ENCODE measurements around the gene SHISAL1.

SHISAL1 gene

GRCh38 chr22:44256556-44257485, 55.9 kb downstream of the SHISAL1 start:
- H3K79me2 ChIP-seq (ENCODE audit: insufficient read depth, low read length) = no peaks in the 10 kb centered on the region
- DNase-seq = no peak
- no peaks in the 10 kb centered on the region for H3K9me3 ChIP-seq (ENCODE audit: insufficient read depth, low read length, severe bottlenecking)
- no peak overlapping the region for H2AFZ ChIP-seq (ENCODE audit: low read depth, low read length)
- ATAC-seq (ENCODE audit: insufficient read depth, low read depth) = no peak
- H4K20me1 ChIP-seq (ENCODE audit: insufficient read depth, low read length) = no peaks in the 10 kb centered on the region; the same call in 1 of the 2 replicates
- H3K36me3 ChIP-seq (ENCODE audit: insufficient read depth, low read length) = no peaks in the 10 kb centered on the region
- TF ChIP-seq EZH2 (IDR thresholded peaks at IDR 0.05; ENCODE audit: borderline replicate concordance, low read depth, low read length, severe bottlenecking) = no peak
- TF ChIP-seq CTCF (IDR thresholded peaks at IDR 0.05; ENCODE audit: borderline replicate concordance, extremely low read depth, low read length, poor library complexity, severe bottlenecking) = no peak
- H3K27ac ChIP-seq (ENCODE audit: low read length) = no peak overlapping the region
- H3K9ac ChIP-seq (ENCODE audit: low read depth, low read length) = no peak overlapping the region
- no peaks in the 10 kb centered on the region for H3K27me3 ChIP-seq (ENCODE audit: insufficient read depth, low read length, poor library complexity)
- no peaks in the 10 kb centered on the region for H3K4me1 ChIP-seq (ENCODE audit: insufficient read depth, low read length)
- no peak overlapping the region for H3K4me3 ChIP-seq (ENCODE audit: low read depth in 1 of 2, low read length in 2 of 2)
- no peak overlapping the region for H3K4me2 ChIP-seq (ENCODE audit: insufficient read depth, low read length)

- no peaks in the 10 kb centered on the region for H3K27me3 ChIP-seq (ENCODE audit: insufficient read depth, low read length, poor library complexity)
- ATAC-seq (ENCODE audit: insufficient read depth, low read depth) (no peak), DNase-seq (no peak)
- H4K20me1 ChIP-seq (ENCODE audit: insufficient read depth, low read length) = no peaks in the 10 kb centered on the region; the same call in 1 of the 2 replicates
- TF ChIP-seq CTCF (IDR thresholded peaks at IDR 0.05; ENCODE audit: borderline replicate concordance, extremely low read depth, low read length, poor library complexity, severe bottlenecking) (no peak), EZH2 (IDR thresholded peaks at IDR 0.05; ENCODE audit: borderline replicate concordance, low read depth, low read length, severe bottlenecking) (no peak)
- no peaks in the 10 kb centered on the region for H3K36me3 ChIP-seq (ENCODE audit: insufficient read depth, low read length)
- H3K9ac ChIP-seq (ENCODE audit: low read depth, low read length) = no peak overlapping the region
- no peaks in the 10 kb centered on the region for H3K9me3 ChIP-seq (ENCODE audit: insufficient read depth, low read length, severe bottlenecking)
- no peak overlapping the region for H3K4me2 ChIP-seq (ENCODE audit: insufficient read depth, low read length)
- no peak overlapping the region for H3K4me3 ChIP-seq (ENCODE audit: low read depth in 1 of 2, low read length in 2 of 2)
- H3K4me1 ChIP-seq (ENCODE audit: insufficient read depth, low read length) = no peaks in the 10 kb centered on the region
- H3K79me2 ChIP-seq (ENCODE audit: insufficient read depth, low read length) = no peaks in the 10 kb centered on the region
- H2AFZ ChIP-seq (ENCODE audit: low read depth, low read length) = no peak overlapping the region
- H3K27ac ChIP-seq (ENCODE audit: low read length) = no peak overlapping the region
These were observed 56.7 kb downstream of the SHISAL1 start for GRCh38 chr22:44256085-44256484.

- Histone ChIP-seq H3K9me3 (ENCODE audit: insufficient read depth, low read length, severe bottlenecking) (peaks cover 3% of the 10 kb centered on the region), H3K79me2 (ENCODE audit: insufficient read depth, low read length) (no peaks in the 10 kb centered on the region), H4K20me1 (ENCODE audit: insufficient read depth, low read length) (no peaks in the 10 kb centered on the region; the same call in 1 of the 2 replicates), H3K27ac (ENCODE audit: low read length) (no peak overlapping the region), H3K4me2 (ENCODE audit: insufficient read depth, low read length) (no peak overlapping the region), H3K4me3 (ENCODE audit: low read depth in 1 of 2, low read length in 2 of 2) (no peak overlapping the region), H2AFZ (ENCODE audit: low read depth, low read length) (no peak overlapping the region), H3K36me3 (ENCODE audit: insufficient read depth, low read length) (no peaks in the 10 kb centered on the region), H3K27me3 (ENCODE audit: insufficient read depth, low read length, poor library complexity) (no peaks in the 10 kb centered on the region), H3K4me1 (ENCODE audit: insufficient read depth, low read length) (no peaks in the 10 kb centered on the region), H3K9ac (ENCODE audit: low read depth, low read length) (no peak overlapping the region)
- ATAC-seq (ENCODE audit: insufficient read depth, low read depth) (no peak), DNase-seq (no peak)
- TF ChIP-seq CTCF (IDR thresholded peaks at IDR 0.05; ENCODE audit: borderline replicate concordance, extremely low read depth, low read length, poor library complexity, severe bottlenecking) = no peak
These were observed 57.9 kb downstream of the SHISAL1 start for GRCh38 chr22:44254811-44255210.
